Measurements from ENCODE around the gene CBLN3.
"Not testable (repeated sequence)": the region's sequence is repeated elsewhere in the genome, so short reads cannot be mapped to it uniquely, and the experiment has no call there.

CBLN3 gene

DNA sequence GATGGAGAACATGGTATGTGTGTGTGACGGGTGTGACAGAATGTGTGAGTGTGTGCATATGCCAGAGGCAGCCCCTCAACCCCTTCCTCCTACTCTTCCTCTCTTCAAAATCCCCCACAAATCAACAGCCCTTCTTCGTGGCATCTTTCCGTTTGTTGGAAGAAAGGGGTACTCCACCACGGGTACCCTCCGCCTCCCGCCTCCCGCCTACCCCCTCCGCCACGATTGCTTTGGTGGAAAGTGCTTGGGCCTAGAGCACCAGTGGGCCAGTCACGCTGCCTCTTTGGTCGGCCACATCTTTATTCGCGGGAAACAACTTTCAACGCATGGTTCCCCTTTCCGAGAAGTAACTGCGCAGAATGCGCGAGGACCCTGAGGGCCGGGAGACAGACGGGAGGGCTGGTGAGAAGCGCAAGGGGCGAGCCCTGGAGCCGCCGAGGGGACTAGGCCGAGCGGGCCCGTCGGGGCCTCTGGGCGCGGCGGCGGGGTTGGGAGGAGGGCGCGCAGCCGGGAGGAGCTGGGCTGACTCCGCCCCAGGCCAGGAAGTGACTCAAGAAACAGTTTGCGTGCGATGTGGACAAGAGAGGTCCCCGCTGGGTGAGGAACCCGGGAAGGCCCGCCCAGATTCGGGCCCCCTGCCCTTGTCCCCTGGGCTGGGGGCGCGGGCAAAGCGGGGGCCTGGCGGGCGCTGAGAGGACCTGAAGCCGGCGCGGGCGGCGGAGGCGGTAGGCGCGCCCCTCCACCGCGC lies at the start of gene CBLN3, which contains the start of gene KHNYN:
Gene CBLN3, minus strand, starts transcription at position 274 of the 748 bp plus-strand sequence. CDS start 614 bp downstream, outside the sequence.
Gene KHNYN, plus strand, starts transcription at position 560 of the 748 bp plus-strand sequence. CDS start 777 bp downstream, outside the sequence.
- peak; percentile 89 for DNase-seq

DNA sequence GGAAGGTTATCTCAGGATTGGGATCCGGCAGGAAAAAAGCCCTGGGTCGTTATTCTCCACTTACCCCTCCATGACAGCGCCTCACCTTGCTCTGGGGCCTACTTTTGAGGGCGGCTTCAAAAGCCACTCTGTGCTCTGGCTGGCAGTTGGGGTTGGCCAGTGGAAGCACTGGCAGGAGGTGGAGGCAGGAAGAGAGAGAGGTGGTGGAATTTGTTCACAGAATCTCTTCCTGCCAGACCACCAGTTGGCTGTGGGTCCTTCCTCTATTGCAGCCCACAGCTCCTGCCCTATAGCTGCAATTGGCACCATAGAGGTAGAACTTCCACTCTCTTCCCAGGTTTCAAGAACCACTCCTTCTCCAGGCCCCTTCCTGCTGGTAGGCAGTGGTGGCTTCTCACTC lies 45.8 kb upstream of the CBLN3 start:
- no peak for DNase-seq

DNA sequence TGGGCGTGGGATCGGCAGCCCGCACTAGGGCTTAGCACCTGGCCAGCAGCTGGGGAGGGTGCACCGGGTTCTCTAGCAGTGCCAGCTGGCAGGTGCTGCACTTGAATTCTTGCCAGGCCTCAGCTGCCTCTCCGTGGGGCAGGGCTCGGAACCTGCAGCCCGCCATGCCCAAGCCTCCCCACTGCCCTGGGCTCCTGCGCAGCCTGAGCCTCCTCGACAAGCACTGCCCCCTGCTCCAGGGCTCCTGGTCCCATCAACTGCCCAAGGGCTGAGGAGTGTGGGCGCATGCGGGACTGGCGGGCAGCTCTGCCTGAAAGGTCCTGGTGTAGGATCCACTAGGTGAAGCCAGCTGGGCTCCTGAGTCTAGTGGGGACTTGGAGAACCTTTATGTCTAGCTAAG lies 43.7 kb upstream of the CBLN3 start:
- no peak for DNase-seq

DNA sequence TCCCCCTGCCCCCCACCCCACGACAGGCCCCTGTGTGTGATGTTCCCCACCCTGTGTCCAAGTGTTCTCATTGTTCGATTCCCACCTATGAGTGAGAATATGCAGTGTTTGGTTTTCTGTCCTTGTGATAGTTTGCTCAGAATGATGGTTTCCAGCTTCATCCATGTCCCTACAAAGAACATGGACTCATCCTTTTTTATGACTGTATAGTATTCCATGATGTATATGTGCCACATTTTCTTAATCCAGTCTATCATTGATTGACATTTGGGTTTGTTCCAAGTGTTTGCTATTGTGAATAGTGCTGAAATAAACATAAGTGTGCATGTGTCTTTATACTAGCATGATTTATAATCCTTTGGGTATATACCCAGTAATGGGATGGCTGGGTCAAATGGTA lies 41.0 kb upstream of the CBLN3 start:
- DNase-seq, result not testable (repeated sequence)

DNA sequence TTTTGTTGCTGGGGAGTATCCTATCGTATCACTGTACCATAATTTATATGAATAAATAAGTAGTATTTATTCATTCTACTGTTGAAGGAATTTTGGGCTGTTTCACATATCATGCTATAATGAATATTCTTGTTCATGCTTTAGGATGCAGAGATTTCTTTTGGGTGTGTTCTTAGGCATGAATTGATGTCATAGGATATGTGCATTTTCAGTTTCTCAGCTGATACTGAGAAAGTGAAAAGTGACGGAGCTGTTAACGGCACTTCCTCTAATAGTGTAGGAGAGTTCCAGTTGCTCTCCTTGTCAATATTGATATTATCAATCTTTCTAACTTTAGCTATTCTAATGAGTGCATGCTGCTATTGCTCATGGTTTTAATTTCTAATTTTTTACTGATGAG lies 36.3 kb upstream of the CBLN3 start:
- no peak for DNase-seq

DNA sequence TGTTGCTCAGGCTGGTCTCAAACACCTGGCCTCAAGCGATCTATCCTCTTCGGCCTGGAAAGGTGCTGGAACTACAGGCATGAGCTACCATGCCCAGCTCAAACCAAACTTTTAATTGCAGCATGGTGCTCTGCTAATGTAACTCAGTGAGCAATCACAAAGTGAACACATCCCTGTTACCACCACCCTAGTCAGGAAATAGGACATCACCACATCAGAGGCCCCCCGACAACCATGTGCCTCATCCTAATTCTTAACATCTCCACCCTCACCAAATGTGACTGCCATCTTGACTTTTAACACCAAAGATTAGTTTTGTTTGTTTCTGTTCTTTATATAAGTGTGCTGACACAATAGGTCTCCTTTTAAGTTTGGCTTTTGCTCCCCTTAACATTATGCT lies 35.9 kb upstream of the CBLN3 start:
- no peak for DNase-seq

DNA sequence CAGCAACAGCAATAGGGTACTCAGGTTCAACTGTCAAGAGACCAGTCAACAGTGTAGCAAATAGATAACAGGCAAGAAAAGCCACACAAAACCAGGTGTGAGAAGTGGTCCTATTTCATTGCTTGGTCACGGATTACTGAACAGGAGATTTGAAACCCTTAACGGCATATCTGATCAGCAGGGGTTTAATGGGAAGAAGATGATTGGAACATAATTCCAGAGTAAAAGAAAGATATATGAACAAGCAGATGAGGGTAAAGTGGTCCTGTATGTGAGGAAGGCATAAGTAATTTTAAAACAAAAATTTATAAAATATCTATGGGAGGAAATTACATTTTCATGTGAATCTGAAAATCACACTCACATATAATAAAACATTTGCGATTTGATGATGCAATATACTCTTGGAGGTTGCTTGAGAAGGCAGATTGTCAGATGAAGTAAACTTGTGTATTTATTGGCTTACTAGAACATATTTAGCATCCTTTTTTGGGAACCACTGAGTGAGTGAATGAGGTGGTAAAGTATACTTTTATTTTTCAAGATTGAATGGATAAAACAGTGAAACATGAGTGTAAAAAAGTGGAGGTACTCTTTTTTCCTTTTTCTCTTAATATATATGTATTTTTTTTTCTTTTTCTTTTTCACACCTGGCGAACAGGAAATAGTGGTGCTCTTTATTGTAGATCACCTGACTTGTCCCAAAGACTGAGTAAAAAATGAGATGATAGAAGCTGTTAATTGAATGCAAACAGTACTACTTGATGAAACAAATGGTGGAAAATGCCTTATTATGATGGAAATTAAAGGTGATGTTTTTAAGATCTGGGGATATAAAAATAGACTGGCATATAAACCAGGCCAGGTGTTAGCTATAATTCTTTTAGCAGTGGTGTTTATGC lies 34.7 kb upstream of the CBLN3 start:
- DNase-seq, result no peak

DNA sequence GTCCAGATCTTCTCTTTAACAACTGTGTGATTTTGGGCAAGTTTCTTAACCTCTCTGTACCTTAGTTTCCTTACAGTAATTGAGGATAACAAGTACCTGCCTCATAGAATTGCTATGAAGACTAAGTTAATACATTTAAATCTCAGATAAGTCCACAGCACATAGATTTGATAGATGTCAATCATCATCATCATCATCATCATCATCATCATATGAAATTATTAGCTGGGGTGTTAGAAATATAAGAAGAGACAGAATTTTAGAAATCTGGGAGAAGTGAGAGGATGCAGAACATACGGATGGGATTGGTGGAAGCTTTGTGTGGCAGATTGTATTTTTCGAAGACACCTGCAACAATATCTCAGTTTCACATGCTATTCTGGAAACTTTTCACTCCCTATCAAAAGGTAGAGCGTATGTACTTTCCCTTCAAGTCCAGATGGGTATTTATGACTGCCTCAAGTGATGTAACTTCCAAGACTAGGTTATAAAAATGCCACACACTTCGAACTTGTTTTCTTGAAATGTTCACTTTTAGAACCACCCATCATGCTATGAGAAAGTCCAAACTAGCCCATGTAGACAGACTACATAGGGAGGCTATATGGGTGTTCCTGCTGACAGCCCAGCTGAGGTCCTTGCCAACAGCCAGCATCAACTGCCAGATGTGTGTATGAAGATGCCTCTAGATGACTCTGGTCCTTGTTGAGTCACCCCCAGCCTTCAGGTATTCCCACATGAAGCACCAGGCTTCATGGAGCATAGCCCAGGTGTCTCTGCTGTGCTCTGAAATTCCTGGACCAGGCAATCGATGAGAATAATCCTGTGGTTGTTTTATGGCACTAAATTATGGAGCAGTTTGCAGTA lies 33.8 kb upstream of the CBLN3 start:
- DNase-seq, result no peak

DNA sequence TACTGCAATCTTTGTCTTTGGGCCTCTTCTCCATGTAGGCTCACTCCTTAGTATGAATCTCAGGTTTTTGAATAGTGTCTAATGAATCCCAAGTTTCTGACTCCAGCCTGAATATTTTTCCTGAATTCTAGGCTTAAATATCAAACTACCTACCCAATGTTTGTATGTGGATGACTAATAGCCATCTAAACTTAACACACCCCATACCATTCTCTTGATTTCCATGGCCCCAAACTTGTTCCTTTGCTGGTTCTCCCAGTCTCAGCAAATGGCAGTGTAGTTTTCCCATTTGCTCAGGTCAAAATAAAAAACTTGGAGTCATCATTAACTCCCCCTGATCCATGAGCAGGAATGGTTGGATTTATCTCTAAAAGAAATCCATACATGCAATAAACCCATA lies 31.9 kb upstream of the CBLN3 start:
- no peak for DNase-seq

DNA sequence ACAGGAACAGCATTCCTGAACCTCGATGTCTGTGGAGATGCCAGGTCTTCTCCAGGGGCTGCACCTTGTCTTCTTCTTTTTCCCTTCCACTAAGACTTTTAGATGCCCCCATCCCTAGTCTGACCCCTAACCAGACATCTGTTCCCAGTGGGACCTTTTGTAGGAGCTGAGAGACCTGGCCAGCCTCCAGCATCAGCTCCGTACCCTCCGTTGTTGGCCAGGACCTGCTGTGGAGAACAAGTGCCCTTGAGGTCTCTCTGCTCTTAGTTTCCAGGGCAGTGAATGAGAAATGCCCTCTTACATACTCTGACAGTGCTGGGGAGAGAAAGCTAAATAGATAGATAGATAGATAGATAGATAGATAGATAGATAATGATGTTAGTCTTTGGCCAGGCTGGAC lies 29.9 kb upstream of the CBLN3 start:
- DNase-seq, result no peak

DNA sequence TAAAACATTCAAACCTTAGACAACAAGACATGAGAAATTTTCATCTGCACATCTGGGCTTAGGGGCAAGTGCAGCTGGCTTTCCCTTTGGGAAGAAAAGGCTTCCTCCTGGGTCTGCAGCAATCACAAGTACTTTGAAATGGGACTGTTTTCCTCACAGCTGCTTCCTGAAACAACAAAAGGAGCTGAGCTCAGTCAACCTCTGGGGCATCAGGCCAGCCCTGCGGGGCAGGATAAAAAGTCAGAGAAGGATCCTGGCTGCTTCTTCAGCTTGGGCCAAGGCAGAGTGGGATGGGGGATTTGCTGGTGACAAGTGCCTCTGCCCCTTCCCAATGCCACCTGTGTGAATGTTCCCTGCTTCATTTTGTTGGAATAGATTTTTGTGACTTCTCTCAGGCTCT lies 29.3 kb upstream of the CBLN3 start:
- no peak for DNase-seq

DNA sequence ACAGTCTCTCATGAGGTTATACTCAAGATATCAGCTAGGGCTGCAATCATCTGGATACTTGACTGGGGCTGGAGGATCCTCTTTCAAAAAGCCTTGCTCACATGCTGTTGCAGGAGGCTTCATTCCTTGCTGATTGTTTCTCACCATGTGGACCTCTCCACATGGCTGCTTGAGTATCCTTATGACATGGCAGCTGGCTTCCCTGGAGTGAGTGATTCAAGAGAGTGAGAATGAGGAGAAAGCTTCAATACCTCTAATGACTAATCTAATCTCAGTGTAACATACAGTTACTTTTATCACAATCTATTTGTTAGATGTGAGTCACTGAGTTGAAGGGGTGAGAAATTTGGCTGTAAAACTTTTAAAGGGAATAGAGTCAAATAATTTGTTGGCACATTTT lies 27.5 kb upstream of the CBLN3 start:
- DNase-seq, result no peak

DNA sequence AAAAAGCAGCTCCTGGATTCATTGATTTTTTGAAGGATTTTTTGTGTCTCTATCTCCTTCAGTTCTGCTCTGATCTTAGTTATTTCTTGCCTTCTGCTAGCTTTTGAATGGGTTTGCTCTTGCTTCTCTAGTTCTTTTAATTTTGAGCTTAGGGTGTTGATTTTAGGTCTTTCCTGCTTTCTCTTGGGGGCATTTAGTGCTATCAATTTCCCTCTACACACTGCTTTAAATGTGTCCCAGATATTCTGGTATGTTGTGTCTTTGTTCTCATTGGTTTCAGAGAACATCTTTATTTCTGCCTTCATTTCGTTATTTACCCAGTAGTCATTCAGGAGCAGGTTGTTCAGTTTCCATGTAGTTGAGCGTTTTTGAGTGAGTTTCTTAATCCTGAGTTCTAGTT lies 21.4 kb upstream of the CBLN3 start:
- DNase-seq, result not testable (repeated sequence)

DNA sequence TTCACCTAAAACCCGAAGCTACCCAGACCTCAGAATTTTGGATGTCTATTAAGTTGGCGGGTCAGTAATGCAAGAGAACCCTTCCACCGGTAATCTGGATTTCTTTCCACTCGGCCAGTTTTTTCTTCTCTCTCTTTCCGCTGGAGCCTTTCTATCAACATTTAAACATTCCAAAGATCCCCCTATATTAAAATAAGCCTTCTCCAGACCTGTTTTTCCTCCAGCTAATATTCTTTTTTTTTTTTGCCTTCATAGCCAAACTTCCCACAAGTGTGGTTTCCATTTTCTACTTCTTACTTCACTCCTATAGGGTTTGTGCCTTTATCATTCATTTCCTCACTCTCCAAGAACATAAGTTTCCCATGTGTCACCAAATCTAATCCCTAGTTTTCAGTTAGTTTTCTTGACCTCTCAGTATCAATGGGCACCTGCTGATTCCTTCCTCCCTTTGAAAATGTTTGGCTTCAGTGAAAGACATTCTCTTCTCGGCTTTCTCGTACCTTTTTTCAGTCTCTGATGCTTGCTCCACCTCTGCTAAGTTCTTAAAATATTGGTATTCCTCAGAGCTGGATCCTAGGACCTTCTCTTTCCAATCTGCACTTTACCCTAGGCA lies 13.7 kb upstream of the CBLN3 start:
- DNase-seq, result no peak

DNA sequence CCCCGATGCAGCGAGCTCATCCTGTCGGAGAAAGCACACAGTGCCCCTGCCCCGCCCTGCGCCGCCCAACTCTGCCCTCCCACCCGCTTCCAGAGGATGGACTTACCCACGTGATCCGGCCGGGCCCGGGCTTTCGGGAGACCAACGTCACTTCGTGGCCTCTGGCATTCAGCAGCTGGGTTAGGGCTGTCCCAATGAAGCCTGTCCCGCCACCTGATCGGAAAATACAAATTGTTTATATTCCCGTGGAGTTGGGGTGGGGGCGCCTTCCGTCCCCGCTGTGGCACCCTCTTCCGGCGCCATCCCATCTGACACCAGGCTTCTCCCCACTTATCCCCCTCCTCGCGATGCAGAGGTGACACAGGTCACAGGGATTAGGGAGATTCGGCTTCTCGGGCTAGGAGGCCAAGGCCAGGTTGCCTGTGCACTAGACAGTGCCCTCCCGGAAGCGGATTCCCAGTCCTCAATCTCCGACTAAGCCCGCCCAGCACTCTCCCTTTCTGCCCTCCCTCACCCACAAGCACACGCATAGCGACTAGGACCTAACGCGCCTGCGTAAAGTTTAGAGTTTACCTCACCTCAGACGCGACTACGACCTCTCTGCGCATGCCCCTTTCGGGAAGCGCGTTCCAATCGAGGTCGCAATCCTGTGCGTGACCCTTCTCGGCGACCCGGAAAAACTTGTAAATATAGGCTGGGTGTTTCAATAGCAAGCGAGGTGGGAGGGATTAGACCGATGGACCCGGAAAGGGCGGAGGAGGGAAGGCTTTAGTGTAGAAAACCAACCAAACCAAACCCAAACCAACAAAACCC lies 13.0 kb upstream of the CBLN3 start, which contains the start of gene SDR39U1:
Gene SDR39U1, minus strand, starts transcription at position 537 of the 813 bp plus-strand sequence. Its CDS starts 7 bp downstream, at position 530.
- DNase-seq, result peak; percentile 95

DNA sequence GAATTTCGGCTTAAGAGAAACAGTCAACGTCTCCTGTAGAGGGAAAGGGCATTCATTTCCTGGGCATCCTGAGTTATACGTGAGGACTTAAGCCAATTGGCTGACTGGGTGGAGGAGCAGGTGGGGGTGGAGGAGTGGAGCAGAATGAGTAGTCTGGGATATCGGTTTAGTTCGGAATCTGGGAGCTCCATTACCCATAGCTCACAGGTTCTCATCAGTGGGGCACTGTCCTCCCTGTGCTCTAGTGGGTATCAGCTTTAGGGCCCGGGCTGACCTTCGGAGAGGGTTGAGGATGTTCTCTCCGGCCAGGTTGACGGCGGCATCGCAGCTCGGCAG lies 12.4 kb upstream of the CBLN3 start:
- DNase-seq, result no peak

DNA sequence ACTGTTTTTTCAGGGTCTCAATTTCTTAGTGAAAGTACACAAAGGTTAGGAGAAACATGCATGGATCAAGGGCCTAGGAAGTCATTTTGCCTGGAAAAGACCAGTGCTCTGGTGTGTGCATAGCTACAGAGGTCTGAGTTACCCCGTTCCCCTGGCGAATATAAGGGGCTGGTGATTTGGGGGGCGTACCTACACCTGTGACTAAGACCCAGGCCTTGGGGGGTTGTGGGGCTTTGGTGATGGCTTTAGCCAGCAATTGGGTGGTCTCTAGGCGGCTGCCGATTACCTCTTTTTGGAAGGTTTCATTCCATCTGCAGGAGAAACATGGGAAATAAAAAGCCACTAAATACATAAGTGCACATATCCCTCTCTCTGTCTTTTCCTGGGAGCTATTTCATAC lies 12.0 kb upstream of the CBLN3 start:
- no peak for DNase-seq

DNA sequence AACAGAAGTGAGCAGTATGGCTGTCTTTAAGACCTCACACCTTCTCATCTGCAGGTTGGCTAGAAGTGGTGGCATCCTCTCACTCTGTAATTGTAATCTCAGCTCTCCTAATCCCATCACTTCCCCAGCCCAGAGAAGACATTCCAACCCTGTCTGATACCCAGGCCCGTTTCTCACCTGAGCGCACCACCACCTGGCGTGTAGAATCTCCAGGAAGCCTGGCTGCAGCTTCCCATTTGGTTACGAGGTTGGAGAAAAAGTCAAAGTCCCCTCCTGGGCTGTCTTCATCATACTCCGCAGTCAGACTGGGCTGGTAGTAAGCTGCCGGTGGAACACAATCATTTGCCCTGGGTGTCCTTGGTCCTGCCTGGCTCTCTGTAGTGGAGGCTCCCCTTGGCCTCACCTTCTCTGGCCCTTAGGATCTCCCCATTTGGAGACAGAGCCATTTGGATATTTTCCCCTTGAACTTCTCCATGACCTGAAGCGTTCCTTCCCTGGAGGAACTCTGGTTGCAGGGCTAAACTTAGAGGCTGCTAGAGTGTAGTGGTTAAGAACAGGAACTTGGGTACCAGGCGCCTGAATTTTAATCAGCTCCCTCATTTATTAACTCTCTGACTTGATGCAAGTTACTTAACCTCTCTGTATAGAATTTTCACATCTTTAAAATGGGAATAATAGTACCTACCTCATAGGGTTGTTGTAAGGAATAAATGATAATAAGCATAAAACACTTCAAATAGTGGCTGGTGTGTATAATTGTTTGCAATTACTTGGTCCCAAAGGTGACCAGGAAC lies 11.3 kb upstream of the CBLN3 start:
- DNase-seq, result no peak

DNA sequence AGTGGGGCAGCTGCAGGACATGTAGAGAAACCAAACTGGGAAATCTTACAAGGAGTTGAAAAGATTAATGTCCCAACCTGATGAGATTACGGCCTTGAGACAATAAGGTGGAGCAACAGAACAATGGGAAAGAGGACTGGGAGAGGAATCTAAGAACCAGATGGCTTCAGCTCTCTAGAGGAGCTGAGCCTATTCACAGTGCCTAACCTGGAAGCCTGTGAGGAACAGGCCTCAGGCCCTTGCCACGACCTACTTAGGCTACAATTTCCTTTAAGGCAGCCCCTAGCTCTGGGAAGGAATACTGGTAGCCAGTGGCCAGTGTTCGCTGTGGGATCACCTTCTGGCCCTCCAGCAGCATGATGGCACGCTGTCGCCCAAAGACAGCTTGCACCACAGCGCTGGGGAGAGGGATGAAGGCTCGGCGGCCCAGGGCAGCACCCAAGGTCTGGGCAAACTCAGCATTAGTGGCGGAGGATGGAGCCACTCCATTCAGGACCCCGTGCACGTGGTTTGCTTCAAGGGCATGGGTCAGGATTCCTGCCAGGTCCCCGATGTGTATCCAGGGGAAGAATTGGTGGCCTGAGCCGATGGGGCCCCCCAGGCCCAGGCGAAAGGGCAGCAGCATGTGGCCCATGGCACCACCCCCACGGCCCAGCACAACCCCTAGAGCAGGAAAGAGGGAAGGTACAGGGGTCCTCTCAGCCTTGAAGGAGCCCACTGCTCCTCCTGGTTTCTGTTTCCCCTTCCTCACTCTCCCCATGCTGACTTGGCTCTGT lies 10.6 kb upstream of the CBLN3 start:
- DNase-seq, result no peak

DNA sequence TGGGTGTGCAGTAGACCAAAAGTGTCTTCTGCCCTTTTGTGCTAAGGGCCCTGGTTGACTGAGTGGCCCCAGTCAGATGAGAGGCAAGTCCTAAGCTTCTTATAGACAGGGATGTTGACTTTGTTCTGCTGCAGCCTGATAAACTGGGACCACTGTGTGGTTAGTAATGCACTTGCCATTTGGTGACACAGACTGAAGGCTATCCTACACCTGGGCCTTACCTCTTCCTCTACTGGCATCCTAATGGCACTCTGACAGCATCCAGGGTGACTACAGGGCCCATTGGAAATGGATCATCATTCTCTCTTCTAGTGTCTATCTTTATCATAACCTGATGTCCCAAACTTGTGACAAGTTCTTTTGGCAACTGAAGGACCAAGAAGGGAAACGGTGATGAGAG lies 9.8 kb upstream of the CBLN3 start:
- no peak for DNase-seq
